OCI-LY3 (cell line): Measurements from ENCODE around the gene EXOSC10.

Source experiments
- H2AFZ ChIP-seq: fragments of 200-600, 300-600 bp; shearing (Covaris generic); 2 replicates; pipeline ENCODE4 v1.6.0; 2014; ENCODE audit warnings: antibody characterized with exemption, low read depth, low read length
- H3K27ac ChIP-seq: fragments of 200-600, 300-600 bp; sonication (generic); 2 replicates; pipeline ENCODE4 v1.5.1; 2014; ENCODE audit warnings: mild to moderate bottlenecking, low read length, moderate library complexity, mixed read lengths
- H3K27me3 ChIP-seq: fragments of 200-600, 300-600 bp; sonication (generic); 2 replicates; pipeline ENCODE4 v1.6.1; 2014; ENCODE audit warnings: low read depth, low read length, mixed read lengths
- H3K36me3 ChIP-seq: fragments of 200-600, 300-600 bp; sonication (generic); replicated peaks from 2 replicates; pipeline ENCODE3; 2014; ENCODE audit warnings: low read depth, low read length, mixed read lengths
- H3K4me1 ChIP-seq: fragments of 300-600, 200-600 bp; sonication (generic); 2 replicates; pipeline ENCODE4 v1.6.1; 2014; ENCODE audit warnings: low read length, mixed read lengths
- H3K4me2 ChIP-seq: fragments of 200-600, 300-600 bp; sonication (generic); 2 replicates; pipeline ENCODE4 v1.6.1; 2014; ENCODE audit warnings: low read length, mixed read lengths
- H3K4me3 ChIP-seq: fragments of 300-600, 200-600 bp; sonication (generic); 2 replicates; pipeline ENCODE4 v1.5.1; 2014; ENCODE audit warnings: antibody characterized with exemption, mild to moderate bottlenecking, low read length, moderate library complexity
- H3K79me2 ChIP-seq: fragments of 300-600, 200-600 bp; shearing (Covaris generic); 2 replicates; pipeline ENCODE4 v1.6.1; 2014; ENCODE audit warnings: mild to moderate bottlenecking, low read length, mixed read lengths
- H3K9ac ChIP-seq: fragments of 300-600, 200-600 bp; shearing (Covaris generic); 2 replicates; pipeline ENCODE4 v1.6.0; 2014; ENCODE audit warnings: mild to moderate bottlenecking, low read length, moderate library complexity
- H3K9me3 ChIP-seq: fragments of 200-600, 300-600 bp; shearing (Covaris generic); 2 replicates; pipeline ENCODE4 v1.6.1; 2014; ENCODE audit warnings: low read length, mixed read lengths; ENCODE audit not compliant: insufficient read depth
- H4K20me1 ChIP-seq: fragments of 200-600, 300-600 bp; sonication (generic); 2 replicates; pipeline ENCODE4 v1.6.1; 2016; ENCODE audit warnings: low read length, mixed read lengths; ENCODE audit not compliant: insufficient read depth
- EZH2phosphoT487 ChIP-seq: fragments of 200-600 bp; shearing (Covaris generic); IDR thresholded peaks from 2 replicates; pipeline ENCODE4 v1.6.1; 2018; ENCODE audit warnings: antibody characterized with exemption, mixed run types, low read depth
- TF ChIP-seq, protein P1 (sequence below): fragments of 200-600, 300-600 bp; sonication (generic); IDR thresholded peaks from 2 replicates; pipeline ENCODE4 v1.5.1; 2014; ENCODE audit warnings: antibody characterized with exemption, low read length, low read depth

The EXOSC10 gene

DNA sequence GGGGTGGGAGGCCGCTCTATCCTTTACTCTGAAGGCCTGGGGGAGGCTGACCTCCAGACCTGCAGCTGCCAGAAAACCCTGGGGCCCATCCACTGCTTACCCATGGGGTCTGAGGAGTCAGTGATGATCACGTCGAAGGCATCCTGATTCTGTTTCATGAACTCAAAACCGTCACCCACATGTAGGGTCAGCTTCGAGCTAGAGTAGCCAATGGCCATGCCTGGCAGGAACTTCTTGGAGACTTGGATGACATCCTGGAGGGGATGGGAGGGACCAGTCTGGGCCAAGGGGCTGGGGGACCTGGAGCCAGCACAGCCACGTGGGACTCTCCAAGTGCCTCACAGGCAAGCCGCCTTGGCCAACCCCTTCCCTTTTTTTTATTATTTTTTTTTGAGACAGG lies 43.2 kb downstream of the EXOSC10 start:
- Histone ChIP-seq H3K36me3 (peaks cover 3% of the 10 kb centered on the region), H3K9me3 (no peaks in the 10 kb centered on the region), H3K27ac (no peak overlapping the region), H3K79me2 (peaks cover 31% of the 10 kb centered on the region), H3K4me3 (no peak overlapping the region), H4K20me1 (no peaks in the 10 kb centered on the region), H2AFZ (no peak overlapping the region), H3K4me2 (no peak overlapping the region), H3K9ac (no peak overlapping the region), H3K27me3 (no peaks in the 10 kb centered on the region), H3K4me1 (peaks cover 23% of the 10 kb centered on the region)
- no peak for TF ChIP-seq EZH2phosphoT487
- TF ChIP-seq, protein P1, sequence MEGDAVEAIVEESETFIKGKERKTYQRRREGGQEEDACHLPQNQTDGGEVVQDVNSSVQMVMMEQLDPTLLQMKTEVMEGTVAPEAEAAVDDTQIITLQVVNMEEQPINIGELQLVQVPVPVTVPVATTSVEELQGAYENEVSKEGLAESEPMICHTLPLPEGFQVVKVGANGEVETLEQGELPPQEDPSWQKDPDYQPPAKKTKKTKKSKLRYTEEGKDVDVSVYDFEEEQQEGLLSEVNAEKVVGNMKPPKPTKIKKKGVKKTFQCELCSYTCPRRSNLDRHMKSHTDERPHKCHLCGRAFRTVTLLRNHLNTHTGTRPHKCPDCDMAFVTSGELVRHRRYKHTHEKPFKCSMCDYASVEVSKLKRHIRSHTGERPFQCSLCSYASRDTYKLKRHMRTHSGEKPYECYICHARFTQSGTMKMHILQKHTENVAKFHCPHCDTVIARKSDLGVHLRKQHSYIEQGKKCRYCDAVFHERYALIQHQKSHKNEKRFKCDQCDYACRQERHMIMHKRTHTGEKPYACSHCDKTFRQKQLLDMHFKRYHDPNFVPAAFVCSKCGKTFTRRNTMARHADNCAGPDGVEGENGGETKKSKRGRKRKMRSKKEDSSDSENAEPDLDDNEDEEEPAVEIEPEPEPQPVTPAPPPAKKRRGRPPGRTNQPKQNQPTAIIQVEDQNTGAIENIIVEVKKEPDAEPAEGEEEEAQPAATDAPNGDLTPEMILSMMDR, result no peak

DNA sequence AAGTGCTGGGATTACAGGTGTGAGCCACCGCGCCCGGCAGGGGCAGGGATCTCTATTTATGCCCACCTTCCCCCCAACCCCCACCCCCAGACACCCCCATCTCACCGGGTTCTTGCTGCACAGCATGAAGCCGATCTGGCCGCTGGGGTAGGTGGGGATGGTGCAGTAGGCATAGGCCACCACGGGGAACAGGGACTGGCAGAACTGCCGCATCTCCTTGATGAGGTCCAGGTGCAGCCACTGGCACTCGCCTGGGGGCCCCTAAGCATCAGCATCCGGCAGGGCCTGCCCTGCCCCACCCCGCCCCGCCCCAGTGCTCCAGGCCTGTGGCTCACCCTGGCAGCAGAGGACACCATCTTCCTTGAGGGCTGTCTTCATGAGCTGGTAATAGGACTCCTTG lies 44.0 kb downstream of the EXOSC10 start:
- Histone ChIP-seq H3K9ac (no peak overlapping the region), H3K27ac (no peak overlapping the region), H2AFZ (no peak overlapping the region), H3K4me1 (peaks cover 23% of the 10 kb centered on the region), H3K4me2 (no peak overlapping the region), H3K27me3 (no peaks in the 10 kb centered on the region), H3K9me3 (no peaks in the 10 kb centered on the region), H3K4me3 (no peak overlapping the region), H3K79me2 (peaks cover 26% of the 10 kb centered on the region), H4K20me1 (no peaks in the 10 kb centered on the region), H3K36me3 (peaks cover 3% of the 10 kb centered on the region)
- TF ChIP-seq EZH2phosphoT487, result no peak
- TF ChIP-seq, protein P1, result no peak

DNA sequence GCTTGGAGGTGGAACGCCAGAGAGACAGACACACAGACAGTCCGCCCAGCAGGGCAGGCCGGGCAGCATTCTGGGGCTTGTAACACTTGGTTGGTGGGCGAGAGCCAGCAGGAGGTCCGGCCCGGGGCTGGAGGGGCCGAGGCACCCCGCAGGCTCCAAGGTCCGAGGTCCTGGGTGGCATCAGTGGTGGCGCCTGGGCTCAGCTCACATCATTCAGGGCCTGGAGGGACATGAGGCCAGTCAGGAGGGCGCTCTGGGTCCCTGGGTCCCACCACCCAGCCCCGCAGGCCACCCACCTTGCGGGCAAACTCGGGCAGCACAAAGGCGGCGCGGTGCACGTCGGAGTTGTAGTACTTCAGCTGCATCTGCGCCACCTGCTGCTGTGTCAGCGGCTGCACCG lies 45.0 kb downstream of the EXOSC10 start:
- Histone ChIP-seq H2AFZ (no peak overlapping the region), H3K27ac (no peak overlapping the region), H3K4me1 (peaks cover 23% of the 10 kb centered on the region), H3K9me3 (no peaks in the 10 kb centered on the region), H3K79me2 (peaks cover 19% of the 10 kb centered on the region), H3K4me3 (no peak overlapping the region), H3K9ac (no peak overlapping the region), H3K27me3 (no peaks in the 10 kb centered on the region), H4K20me1 (no peaks in the 10 kb centered on the region), H3K4me2 (no peak overlapping the region), H3K36me3 (peaks cover 3% of the 10 kb centered on the region)
- TF ChIP-seq, protein P1, result no peak
- no peak for TF ChIP-seq EZH2phosphoT487

DNA sequence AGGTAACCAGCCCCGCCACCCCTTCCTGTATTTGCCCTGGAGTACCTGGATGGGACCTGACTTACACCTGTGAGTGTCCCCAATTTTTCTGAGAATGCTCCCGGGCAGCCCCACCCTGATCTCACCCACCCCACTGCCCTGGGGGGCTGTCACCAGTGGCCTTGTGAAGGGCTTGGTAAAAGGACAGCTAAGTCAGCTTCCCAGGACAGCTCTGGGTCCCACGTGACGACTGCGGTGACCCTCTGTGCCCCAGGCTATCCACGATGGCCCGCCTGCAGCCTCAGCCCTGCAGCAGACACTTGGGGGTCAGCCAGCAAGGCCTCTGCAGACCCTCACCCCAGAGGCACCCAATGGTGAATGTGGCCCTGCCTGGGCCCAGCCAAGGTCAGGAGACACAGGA lies 45.5 kb downstream of the EXOSC10 start:
- no peak overlapping the region for H3K9ac ChIP-seq
- no peak overlapping the region for H2AFZ ChIP-seq
- H3K4me1 ChIP-seq, result peaks cover 23% of the 10 kb centered on the region
- TF ChIP-seq, protein P1, result no peak
- TF ChIP-seq EZH2phosphoT487, result no peak
- H3K9me3 ChIP-seq, result no peaks in the 10 kb centered on the region
- no peak overlapping the region for H3K4me3 ChIP-seq
- no peaks in the 10 kb centered on the region for H4K20me1 ChIP-seq
- no peak overlapping the region for H3K4me2 ChIP-seq
- H3K27ac ChIP-seq, result no peak overlapping the region
- H3K27me3 ChIP-seq, result no peaks in the 10 kb centered on the region
- H3K36me3 ChIP-seq, result peaks cover 3% of the 10 kb centered on the region
- H3K79me2 ChIP-seq, result peaks cover 15% of the 10 kb centered on the region
